SH-SY5Y (cell line): ENCODE results near the gene RFXAP.

Experiments
- GATA2 ChIP-seq: IDR thresholded peaks from 2 replicates; pipeline ENCODE4 v1.6.1; 2011; ENCODE audit warnings: mild to moderate bottlenecking, low read depth, low read length
- GATA3 ChIP-seq: IDR thresholded peaks from 2 replicates; pipeline ENCODE4 v1.6.1; 2011; ENCODE audit warnings: low read depth, mild to moderate bottlenecking, low read length, moderate library complexity

Gene RFXAP

GRCh38 chr13:36839981-36840380 is 21.0 kb downstream of the RFXAP start:
- no peak for TF ChIP-seq GATA3
- TF ChIP-seq GATA2, result no peak

DNA sequence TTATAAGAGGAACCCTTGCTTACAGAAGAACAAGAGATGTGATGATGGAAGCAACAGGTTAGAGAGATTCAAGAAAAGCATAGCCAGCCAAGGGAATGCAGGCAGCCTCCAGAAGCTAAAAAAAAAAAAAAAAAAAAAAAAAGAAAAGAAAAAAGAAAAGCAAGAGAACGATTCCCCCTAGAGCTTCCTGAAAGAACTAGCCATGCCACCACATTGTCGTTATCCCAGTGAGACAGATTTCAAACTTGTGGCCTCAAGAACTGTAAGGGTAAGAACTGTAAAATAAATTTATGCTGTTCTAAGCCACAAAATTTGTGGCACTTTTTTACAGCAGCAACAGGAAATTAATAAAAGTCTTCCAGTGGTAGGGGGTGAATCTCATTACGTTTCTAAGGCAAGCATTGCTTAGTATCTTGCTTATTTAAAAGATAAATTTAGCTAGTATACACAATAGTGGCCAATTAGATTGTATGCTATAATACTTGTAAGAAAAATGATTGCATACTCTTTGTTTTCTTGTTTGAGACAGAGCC is 21.8 kb downstream of the RFXAP start:
- TF ChIP-seq GATA3 (no peak), GATA2 (no peak)

DNA sequence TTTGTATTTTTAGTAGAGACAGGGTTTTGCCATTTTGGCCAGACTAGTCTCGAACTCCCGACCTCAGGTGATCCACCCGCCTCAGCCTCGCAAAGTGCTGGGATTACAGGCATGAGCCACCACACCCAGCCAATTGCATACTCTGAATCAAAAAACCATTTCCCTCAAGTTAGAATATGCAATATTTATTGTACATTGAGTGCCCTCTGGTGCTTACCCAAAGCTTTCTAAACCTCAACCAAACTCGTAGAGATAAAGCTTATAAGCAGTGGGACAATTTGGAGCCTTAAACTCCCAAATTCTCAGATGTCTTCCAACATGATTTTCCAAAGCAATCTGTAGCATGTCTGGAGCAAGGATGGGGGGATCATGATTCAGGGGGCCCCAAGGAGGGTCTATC is 22.4 kb downstream of the RFXAP start:
- TF ChIP-seq GATA3 (no peak), GATA2 (no peak)

- TF ChIP-seq GATA3 (no peak), GATA2 (no peak)
Measured at GRCh38 chr13:36847606-36848005, 28.6 kb downstream of the RFXAP start.

- TF ChIP-seq GATA2 (no peak), GATA3 (no peak)
Measured at GRCh38 chr13:36848199-36848982, 29.4 kb downstream of the RFXAP start.

GRCh38 chr13:36850790-36851438 is 31.9 kb downstream of the RFXAP start:
- TF ChIP-seq GATA3 (no peak), GATA2 (no peak)

- no peak for TF ChIP-seq GATA3
- no peak for TF ChIP-seq GATA2
Measured at GRCh38 chr13:36857253-36857652, 38.2 kb downstream of the RFXAP start.

DNA sequence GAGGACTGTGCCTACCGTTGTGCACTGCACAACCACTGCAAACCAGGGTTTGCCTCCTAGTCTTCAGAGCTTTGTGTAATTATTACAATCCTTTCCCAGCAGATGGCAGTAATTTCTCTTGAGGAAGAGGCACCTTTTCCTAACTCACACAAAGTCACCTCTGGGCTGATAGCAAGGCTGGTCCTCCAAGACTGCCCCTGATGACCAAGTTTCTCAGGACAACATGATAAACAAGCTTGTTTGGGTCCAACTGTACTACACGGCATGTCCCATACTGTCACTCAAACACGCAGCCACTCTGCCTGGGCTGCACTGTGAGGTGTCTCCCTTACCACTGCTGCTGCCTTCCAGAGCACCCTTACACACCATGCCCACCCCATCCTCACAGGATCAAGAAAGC is 39.3 kb downstream of the RFXAP start:
- no peak for TF ChIP-seq GATA3
- TF ChIP-seq GATA2, result no peak

DNA sequence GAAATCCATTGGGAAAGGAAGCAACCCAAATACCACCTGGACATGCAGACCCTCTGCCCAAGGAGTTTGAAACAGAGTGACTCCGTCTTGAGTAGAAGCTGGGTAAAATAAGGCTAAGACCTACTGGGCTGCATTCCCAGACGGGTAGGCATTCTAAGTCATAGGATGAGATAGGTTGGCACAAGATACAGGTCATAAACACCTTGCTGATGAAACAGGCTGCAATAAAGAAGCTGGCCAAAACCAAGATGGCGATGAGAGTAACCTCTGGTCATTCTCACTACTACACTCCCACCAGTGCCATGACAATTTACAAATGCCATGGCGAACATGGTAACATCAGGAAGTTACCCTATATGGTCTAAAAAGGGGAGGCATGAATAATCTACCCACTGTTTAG is 40.2 kb downstream of the RFXAP start:
- TF ChIP-seq GATA3, result no peak
- no peak for TF ChIP-seq GATA2

GRCh38 chr13:36862002-36862685 is 43.1 kb downstream of the RFXAP start:
- TF ChIP-seq GATA3 (no peak), GATA2 (no peak)

DNA sequence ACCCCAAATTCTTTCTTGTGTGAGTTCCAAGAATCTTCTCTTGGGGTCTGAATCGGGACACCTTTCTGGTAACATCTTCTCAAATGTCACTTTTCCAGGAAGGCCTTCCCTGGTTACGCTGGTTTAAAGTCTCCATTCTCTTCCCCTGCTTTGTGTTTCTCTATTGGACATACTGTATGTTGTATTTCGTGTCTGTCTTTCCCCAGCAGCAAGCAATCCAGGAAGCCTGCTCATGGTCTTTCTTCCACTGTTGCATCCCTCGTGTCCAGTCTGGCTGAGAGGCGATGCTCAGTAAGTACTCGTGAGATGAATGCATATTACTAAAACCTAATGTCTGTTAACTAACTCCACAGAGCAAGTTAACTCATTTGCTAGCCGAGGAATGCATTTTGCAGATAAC is 43.7 kb downstream of the RFXAP start:
- no peak for TF ChIP-seq GATA2

DNA sequence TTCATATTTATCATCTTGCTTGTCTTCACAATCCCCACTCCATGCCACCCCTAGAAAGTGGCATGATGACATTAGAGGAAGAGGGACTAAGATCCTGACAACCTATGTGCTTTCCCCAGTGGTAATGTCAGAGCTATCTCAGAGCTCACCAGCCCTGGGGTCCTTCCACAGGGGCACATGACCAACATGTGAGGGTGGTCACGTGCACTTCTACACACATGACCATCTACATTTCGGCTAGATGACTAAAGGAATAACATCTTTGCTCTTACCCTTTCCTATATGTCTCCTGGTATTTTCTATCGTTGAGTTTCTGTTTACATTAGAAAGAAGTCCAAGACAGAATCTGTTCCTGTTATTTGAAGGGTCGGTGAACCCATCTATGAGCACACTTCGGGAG is 46.2 kb downstream of the RFXAP start:
- TF ChIP-seq GATA3 (no peak), GATA2 (no peak)

- TF ChIP-seq GATA2 (no peak), GATA3 (no peak)
Measured at GRCh38 chr13:36866232-36866631, 47.2 kb downstream of the RFXAP start.

DNA sequence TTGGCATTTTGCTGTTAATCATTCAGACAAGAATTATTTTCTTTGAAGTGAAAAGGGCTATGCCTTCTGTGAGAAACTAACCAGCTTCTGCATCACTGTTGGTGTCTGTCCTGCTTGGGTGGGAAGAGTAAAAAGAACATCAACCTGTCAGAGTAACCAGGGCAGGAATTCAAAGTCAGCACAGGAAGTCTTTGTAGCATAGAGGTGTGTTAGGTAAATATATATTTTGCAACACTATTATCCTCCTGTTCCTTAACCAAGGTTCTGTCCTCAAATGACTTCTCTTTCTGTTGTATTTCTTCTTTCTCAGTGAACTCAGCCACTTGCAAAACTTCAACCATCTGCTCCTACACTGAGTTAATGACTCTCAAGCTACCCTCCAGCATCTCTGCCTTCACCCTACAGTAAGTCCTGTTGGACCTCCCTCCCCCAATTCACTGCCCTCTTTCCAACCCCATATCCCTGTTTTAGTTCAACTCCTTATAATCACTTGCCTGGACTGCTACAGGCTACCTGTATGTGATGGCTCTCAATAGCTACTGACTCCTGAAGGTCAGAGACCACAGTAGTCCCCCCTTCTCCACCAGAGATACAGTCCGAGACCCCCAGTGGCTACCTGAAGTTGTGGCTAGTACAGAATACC is 51.1 kb downstream of the RFXAP start:
- TF ChIP-seq GATA2 (no peak), GATA3 (no peak)
